Kidney (tissue), 14 donors: ENCODE results near the gene ADAMTS17. TPM values are rescaled to one million over a fixed set of nuclear protein-coding genes. Genes with fewer than 3 reads are reported as not detected.

Experiments
- DNase-seq, 5 donors: peaks; one replicate each; pipeline ENCODE4 v3.0.0-alpha.2; 2013 to 2020
- FAIRE-seq: peaks from 2 replicates; lab custom pipeline; 2012; peaks lifted over from hg19 to GRCh38; lab: Jason Lieb, UNC
- H3K27ac ChIP-seq, 2 donors: one replicate each; pipeline ENCODE4 v1.7.0; 2013; ENCODE audit warnings: low read depth in 2 of 2, low read length in 2 of 2, inconsistent platforms in 1 of 2
- H3K27me3 ChIP-seq: one replicate; pipeline ENCODE4 v1.7.1; 2013; ENCODE audit warnings: low read length, inconsistent platforms; ENCODE audit not compliant: control insufficient read depth, insufficient read depth
- H3K36me3 ChIP-seq, 3 donors: one replicate each; pipeline versions ENCODE4 v1.7.0 to v1.7.1; 2013; ENCODE audit warnings: low read length in 3 of 3, control low read depth in 1 of 3, inconsistent platforms in 1 of 3; ENCODE audit not compliant: insufficient read depth in 3 of 3, control insufficient read depth in 2 of 3
- H3K4me1 ChIP-seq, 3 donors: one replicate each; pipeline versions ENCODE4 v1.7.0 to v1.7.1; 2013; ENCODE audit warnings: low read length in 3 of 3, inconsistent platforms in 1 of 3, low read depth in 1 of 3; ENCODE audit not compliant: control insufficient read depth in 2 of 3, insufficient read depth in 2 of 3
- H3K4me3 ChIP-seq, 3 donors: one replicate each; pipeline versions ENCODE4 v1.7.0 to v1.8.1; 2013; ENCODE audit warnings: low read length in 3 of 3, control low read depth in 1 of 3, inconsistent platforms in 1 of 3
- H3K9ac ChIP-seq, 3 donors: one replicate each; pipeline versions ENCODE4 v1.7.0 to v1.7.1; 2013; ENCODE audit warnings: low read length in 3 of 3, control low read depth in 1 of 3, inconsistent platforms in 1 of 3
- H3K9me3 ChIP-seq, 3 donors: one replicate each; pipeline versions ENCODE4 v1.7.0 to v1.7.1; 2013; ENCODE audit warnings: low read length in 3 of 3, control low read depth in 1 of 3, inconsistent platforms in 1 of 3; ENCODE audit not compliant: control insufficient read depth in 2 of 3, insufficient read depth in 1 of 3
- intact Hi-C: fragments of 100-400 bp; cut with DNase I; formaldehyde crosslinking; loops from one replicate; pipeline ENCODE4 v1.11.1; 2022
- polyA plus RNA-seq: library from polyadenylated mRNA; stranded (reverse); fragments of 350-450 nt; fragmentation: Illumina TruSeq; extraction: RNeasy Lipid Tissue Mini Kit (QIAGEN cat#74804); gene quantifications from one replicate; pipeline ENCODE4 v1.2.3, GENCODE V29; 2014; ENCODE audit warnings: low read depth, low replicate concordance; ENCODE audit not compliant: insufficient read depth
- total RNA-seq: library from RNA; stranded (reverse); fragmentation: NEBNext Ultra II Directional; extraction: Animal tissue kit (Norgen Biotek cat#: 25700); gene quantifications from one replicate; pipeline ENCODE4 v1.2.1, GENCODE V29; 2021
- TF ChIP-seq, protein P1 (sequence below): IDR thresholded peaks from 3 replicates; pipeline ENCODE4 v1.5.1; 2012; ENCODE audit warnings: mild to moderate bottlenecking, moderate library complexity, borderline replicate concordance; ENCODE audit not compliant: insufficient read depth; ENCODE audit errors: extremely low read depth
- donor health status: control.
- donor health status: control.
- donor health status: control.
- donor health status: control.
- donor health status: control.
- donor health status: DM: yes; HTN: yes; CAD: no.
- donor health status: Normal renal cell carcinoma (clear cell type).

The ADAMTS17 gene
- total and polyA plus RNA-seq, 2 donors from 2014 or later: 1.7 to 2.2 TPM

DNA sequence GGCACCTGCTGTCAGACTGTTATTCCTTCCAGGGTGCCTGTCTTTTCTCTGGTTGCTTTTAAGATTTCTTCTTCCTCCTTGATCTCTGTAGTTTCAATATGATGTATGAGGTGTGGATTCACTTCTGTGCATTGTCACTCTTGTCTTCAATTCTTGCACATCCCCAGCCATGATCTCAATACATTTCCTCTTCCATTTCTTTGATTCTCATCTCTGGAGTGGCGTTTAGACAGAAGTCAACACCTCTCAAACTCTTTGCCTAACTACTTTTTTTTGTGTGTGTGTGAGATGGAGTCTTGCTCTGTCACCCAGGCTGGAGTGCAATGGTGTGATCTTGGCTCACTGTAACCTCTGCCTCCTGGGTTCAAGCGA is 384.1 kb downstream of the ADAMTS17 start:
- no peaks in the 10 kb centered on the region for H3K27me3 ChIP-seq
- H3K9me3 ChIP-seq: no peaks in the 10 kb centered on the region
- H3K36me3 ChIP-seq: no peaks in the 10 kb centered on the region
- H3K9ac ChIP-seq: no peak overlapping the region
- H3K4me1 ChIP-seq: peaks cover 0 to 3% (median 0%) of the 10 kb centered on the region in 3 donors
- DNase-seq (no peak), FAIRE-seq (no peak)
- TF ChIP-seq, protein P1, sequence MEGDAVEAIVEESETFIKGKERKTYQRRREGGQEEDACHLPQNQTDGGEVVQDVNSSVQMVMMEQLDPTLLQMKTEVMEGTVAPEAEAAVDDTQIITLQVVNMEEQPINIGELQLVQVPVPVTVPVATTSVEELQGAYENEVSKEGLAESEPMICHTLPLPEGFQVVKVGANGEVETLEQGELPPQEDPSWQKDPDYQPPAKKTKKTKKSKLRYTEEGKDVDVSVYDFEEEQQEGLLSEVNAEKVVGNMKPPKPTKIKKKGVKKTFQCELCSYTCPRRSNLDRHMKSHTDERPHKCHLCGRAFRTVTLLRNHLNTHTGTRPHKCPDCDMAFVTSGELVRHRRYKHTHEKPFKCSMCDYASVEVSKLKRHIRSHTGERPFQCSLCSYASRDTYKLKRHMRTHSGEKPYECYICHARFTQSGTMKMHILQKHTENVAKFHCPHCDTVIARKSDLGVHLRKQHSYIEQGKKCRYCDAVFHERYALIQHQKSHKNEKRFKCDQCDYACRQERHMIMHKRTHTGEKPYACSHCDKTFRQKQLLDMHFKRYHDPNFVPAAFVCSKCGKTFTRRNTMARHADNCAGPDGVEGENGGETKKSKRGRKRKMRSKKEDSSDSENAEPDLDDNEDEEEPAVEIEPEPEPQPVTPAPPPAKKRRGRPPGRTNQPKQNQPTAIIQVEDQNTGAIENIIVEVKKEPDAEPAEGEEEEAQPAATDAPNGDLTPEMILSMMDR: no peak
- intact Hi-C loops: no loop called here
- no peak overlapping the region for H3K4me3 ChIP-seq
- H3K27ac ChIP-seq: no peak overlapping the region

GRCh38 chr15:99956820-99957641 is 384.7 kb downstream of the ADAMTS17 start:
- TF ChIP-seq, protein P1: no peak
- DNase-seq (no peak), FAIRE-seq (no peak)
- Histone ChIP-seq H3K4me3 (no peak overlapping the region), H3K27me3 (no peaks in the 10 kb centered on the region), H3K27ac (no peak overlapping the region), H3K36me3 (no peaks in the 10 kb centered on the region), H3K9ac (no peak overlapping the region), H3K9me3 (no peaks in the 10 kb centered on the region), H3K4me1 (peaks cover 0 to 3% (median 0%) of the 10 kb centered on the region in 3 donors)
- intact Hi-C loops: no loop called here

DNA sequence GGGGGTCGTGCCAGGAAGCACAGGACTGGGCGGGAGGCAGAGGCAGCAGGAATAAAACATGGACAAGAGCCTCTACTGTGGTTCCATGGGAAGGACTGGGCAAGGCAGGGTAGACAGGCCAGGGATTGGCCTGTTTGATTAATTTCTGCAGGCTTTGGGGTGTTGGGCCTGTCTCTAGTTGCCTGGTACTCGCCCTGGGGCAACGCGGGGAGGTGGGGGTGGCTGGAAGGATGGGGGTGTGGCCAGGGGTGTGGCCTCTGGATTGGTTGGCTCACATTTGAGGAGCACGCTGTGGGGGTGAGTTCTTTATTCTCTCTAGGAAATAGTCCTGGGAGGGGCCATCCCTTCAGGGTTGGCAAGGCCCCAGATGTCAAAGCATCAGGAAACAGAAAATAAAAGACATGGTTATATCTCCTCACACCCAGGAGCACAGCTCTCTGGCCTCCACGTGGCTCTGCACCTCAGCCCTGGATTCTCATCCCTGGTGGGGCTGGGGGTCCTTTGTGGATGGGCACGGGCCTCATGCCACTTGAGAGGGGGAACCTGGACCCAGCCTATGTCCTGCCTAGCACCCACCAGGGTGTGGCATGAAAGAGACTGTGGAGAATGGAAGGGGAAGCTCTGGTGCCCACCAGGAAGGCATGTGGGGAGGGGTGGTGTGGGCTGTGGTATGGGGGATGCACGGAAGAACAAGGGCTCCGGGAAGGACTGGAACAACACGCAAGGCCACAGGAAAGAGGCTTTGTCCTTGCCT is 385.6 kb downstream of the ADAMTS17 start:
- intact Hi-C loops: no loop called here
- H3K9ac ChIP-seq: no peak overlapping the region
- H3K36me3 ChIP-seq: no peaks in the 10 kb centered on the region
- DNase-seq (no peak), FAIRE-seq (no peak)
- H3K4me1 ChIP-seq: peaks cover 0 to 3% (median 0%) of the 10 kb centered on the region in 3 donors
- H3K27ac ChIP-seq: no peak overlapping the region
- TF ChIP-seq, protein P1: no peak
- H3K9me3 ChIP-seq: no peaks in the 10 kb centered on the region
- H3K27me3 ChIP-seq: no peaks in the 10 kb centered on the region
- H3K4me3 ChIP-seq: no peak overlapping the region
